ENCODE measurements around the gene MRNIP. TPM values are rescaled to one million over a fixed set of nuclear protein-coding genes. Genes with fewer than 3 reads are reported as not detected.

The MRNIP gene
- total RNA-seq, 1 experiment from 2014 or later: 17.7 TPM

- Histone ChIP-seq H3K27ac (no peak overlapping the region), H3K4me3 (no peak overlapping the region), H3K9me3 (replicated peaks) (no peaks in the 10 kb centered on the region), H3K4me1 (replicated peaks) (peaks cover 29% of the 10 kb centered on the region), H3K36me3 (peaks cover 38% of the 10 kb centered on the region), H3K27me3 (replicated peaks) (no peaks in the 10 kb centered on the region)
- no peak for DNase-seq (ENCODE audit: low read depth in 1 of 2, low spot score in 2 of 2)
Observed at GRCh38 chr5:179816401-179816795, 42.2 kb downstream of the MRNIP start.

GRCh38 chr5:179815491-179816249 is 42.9 kb downstream of the MRNIP start:
- H3K27me3 ChIP-seq (replicated peaks): no peaks in the 10 kb centered on the region
- no peak overlapping the region for H3K27ac ChIP-seq
- H3K4me1 ChIP-seq (replicated peaks): peaks cover 27% of the 10 kb centered on the region
- DNase-seq (ENCODE audit: low read depth in 1 of 2, low spot score in 2 of 2): no peak
- peaks cover 36% of the 10 kb centered on the region for H3K36me3 ChIP-seq
- H3K9me3 ChIP-seq (replicated peaks): no peaks in the 10 kb centered on the region
- H3K4me3 ChIP-seq: no peak overlapping the region

- H3K36me3 ChIP-seq: peaks cover 40% of the 10 kb centered on the region
- peaks cover 11% of the 10 kb centered on the region for H3K4me1 ChIP-seq (replicated peaks)
- no peaks in the 10 kb centered on the region for H3K27me3 ChIP-seq (replicated peaks)
- no peak overlapping the region for H3K27ac ChIP-seq
- DNase-seq (ENCODE audit: low read depth in 1 of 2, low spot score in 2 of 2): no peak
- H3K9me3 ChIP-seq (replicated peaks): no peaks in the 10 kb centered on the region
- no peak overlapping the region for H3K4me3 ChIP-seq
Observed at GRCh38 chr5:179814090-179814489, 44.5 kb downstream of the MRNIP start.

GRCh38 chr5:179812997-179813607 is 45.5 kb downstream of the MRNIP start:
- no peak overlapping the region for H3K4me3 ChIP-seq
- peaks cover 40% of the 10 kb centered on the region for H3K36me3 ChIP-seq
- no peak for DNase-seq (ENCODE audit: low read depth in 1 of 2, low spot score in 2 of 2)
- H3K27ac ChIP-seq: no peak overlapping the region
- no peaks in the 10 kb centered on the region for H3K9me3 ChIP-seq (replicated peaks)
- H3K27me3 ChIP-seq (replicated peaks): no peaks in the 10 kb centered on the region
- H3K4me1 ChIP-seq (replicated peaks): peaks cover 1% of the 10 kb centered on the region

- no peak overlapping the region for H3K27ac ChIP-seq
- H3K4me1 ChIP-seq (replicated peaks): peaks cover 4% of the 10 kb centered on the region; the same call in 1 of the 2 replicates
- no peaks in the 10 kb centered on the region for H3K27me3 ChIP-seq (replicated peaks)
- peaks cover 40% of the 10 kb centered on the region for H3K36me3 ChIP-seq
- no peak overlapping the region for H3K4me3 ChIP-seq
- DNase-seq (ENCODE audit: low read depth in 1 of 2, low spot score in 2 of 2): no peak
- no peaks in the 10 kb centered on the region for H3K9me3 ChIP-seq (replicated peaks)
Observed at GRCh38 chr5:179812135-179812825, 46.3 kb downstream of the MRNIP start.

- H3K27me3 ChIP-seq (replicated peaks): no peaks in the 10 kb centered on the region
- peak; percentile 60 to 77 for DNase-seq (ENCODE audit: low read depth in 1 of 2, low spot score in 2 of 2)
- peaks cover 49% of the 10 kb centered on the region for H3K36me3 ChIP-seq
Observed at GRCh38 chr5:179806250-179807048, 52.2 kb downstream of the MRNIP start, which contains the start of gene MGAT4B. Gene MGAT4B (minus strand): TSS chr5:179806866. CDS start chr5:179806583, 283 bp downstream.

GRCh38 chr5:179805529-179806249 is 52.9 kb downstream of the MRNIP start:
- no peaks in the 10 kb centered on the region for H3K27me3 ChIP-seq (replicated peaks)
- H3K4me1 ChIP-seq (replicated peaks): peaks cover 22% of the 10 kb centered on the region
- peaks cover 51% of the 10 kb centered on the region for H3K36me3 ChIP-seq
- peak overlapping the region; percentile 58 for H3K27ac ChIP-seq
- H3K4me3 ChIP-seq: peak overlapping the region; percentile 77
- peak; percentile 50 to 66 for DNase-seq (ENCODE audit: low read depth in 1 of 2, low spot score in 2 of 2)
- H3K9me3 ChIP-seq (replicated peaks): no peaks in the 10 kb centered on the region

More at GRCh38 chr5:179806250-179807048, 52.2 kb downstream of the MRNIP start, which contains the start of gene MGAT4B:
- peaks cover 22% of the 10 kb centered on the region for H3K4me1 ChIP-seq (replicated peaks)
- peak within 1 kb of the TSS; percentile 66 for H3K27ac ChIP-seq
- H3K9me3 ChIP-seq (replicated peaks): no peaks in the 10 kb centered on the region
- H3K4me3 ChIP-seq: peak within 1 kb of the TSS; percentile 77

GRCh38 chr5:179805070-179805528 is 53.5 kb downstream of the MRNIP start:
- Histone ChIP-seq H3K9me3 (replicated peaks) (no peaks in the 10 kb centered on the region), H3K4me3 (peak overlapping the region; percentile 77), H3K4me1 (replicated peaks) (peaks cover 22% of the 10 kb centered on the region), H3K36me3 (peaks cover 53% of the 10 kb centered on the region), H3K27me3 (replicated peaks) (no peaks in the 10 kb centered on the region), H3K27ac (no peak overlapping the region)
- DNase-seq (ENCODE audit: low read depth in 1 of 2, low spot score in 2 of 2): no peak

- H3K9me3 ChIP-seq (replicated peaks): no peaks in the 10 kb centered on the region
- H3K27me3 ChIP-seq (replicated peaks): no peaks in the 10 kb centered on the region
- peaks cover 22% of the 10 kb centered on the region for H3K4me1 ChIP-seq (replicated peaks)
- peaks cover 58% of the 10 kb centered on the region for H3K36me3 ChIP-seq
- no peak for DNase-seq (ENCODE audit: low read depth in 1 of 2, low spot score in 2 of 2)
- no peak overlapping the region for H3K27ac ChIP-seq
- no peak overlapping the region for H3K4me3 ChIP-seq
Observed at GRCh38 chr5:179804555-179804947, 54.1 kb downstream of the MRNIP start.

- peaks cover 65% of the 10 kb centered on the region for H3K36me3 ChIP-seq
- no peak overlapping the region for H3K4me3 ChIP-seq
- DNase-seq (ENCODE audit: low read depth in 1 of 2, low spot score in 2 of 2): peak in 1 of 2 experiments; percentile 52
- H3K27me3 ChIP-seq (replicated peaks): no peaks in the 10 kb centered on the region
- H3K9me3 ChIP-seq (replicated peaks): no peaks in the 10 kb centered on the region
- H3K4me1 ChIP-seq (replicated peaks): peaks cover 22% of the 10 kb centered on the region
- H3K27ac ChIP-seq: no peak overlapping the region
Observed at GRCh38 chr5:179803651-179804554, 54.7 kb downstream of the MRNIP start.

- DNase-seq (ENCODE audit: low read depth in 1 of 2, low spot score in 2 of 2): no peak
- peaks cover 73% of the 10 kb centered on the region for H3K36me3 ChIP-seq
- peaks cover 22% of the 10 kb centered on the region for H3K4me1 ChIP-seq (replicated peaks)
- H3K4me3 ChIP-seq: no peak overlapping the region
- H3K9me3 ChIP-seq (replicated peaks): no peaks in the 10 kb centered on the region
- H3K27me3 ChIP-seq (replicated peaks): no peaks in the 10 kb centered on the region
- no peak overlapping the region for H3K27ac ChIP-seq
Observed at GRCh38 chr5:179802950-179803562, 55.6 kb downstream of the MRNIP start.
